K562 (cell line): ENCODE results near the gene IKBKE. TPM values are rescaled to one million over a fixed set of nuclear protein-coding genes. Genes with fewer than 3 reads are reported as not detected.
A peak's percentile ranks its signal among the peaks of the same experiment; 100 is the strongest.

Experiments used
- ATAC-seq: fragments of 200-7000 bp; cut with Tn5 transposase; 3 replicates; pipeline ENCODE4 v1.9.1; 2020; ENCODE audit warnings: moderate library complexity
- BruUV-seq: library from RNA; stranded (reverse); fragments of 400-500 nt; replicated peaks from 2 replicates; lab custom pipeline; 2021; lab: Mats Ljungman, UMichigan
- CTCF ChIA-PET: fragments of 300-600 bp; formaldehyde crosslinking; extraction: SDS; loops from one replicate; lab custom pipeline; 2021; ENCODE audit warnings: low intra/inter-chr PET ratio; lab: Yijun Ruan, JAX
- POLR2A ChIA-PET: fragments of 300-600, 350-650 bp; sonication (Branson Sonifier 250); formaldehyde crosslinking; extraction: SDS; loops from one replicate; lab custom pipeline; 2021; ENCODE audit warnings: antibody characterized with exemption, inconsistent platforms; lab: Yijun Ruan, JAX
- DNase-seq, 4 experiments: peaks; one replicate each; pipeline versions ENCODE4 v3.0.0 to v3.0.0-alpha.2; 2011 to 2018; ENCODE audit warnings: low spot score in 3 of 4, mixed read lengths in 3 of 4; ENCODE audit errors: extremely low read depth in 1 of 4
- FAIRE-seq: peaks from 2 replicates; lab custom pipeline; 2011; peaks lifted over from hg19 to GRCh38; lab: Jason Lieb, UNC
- H2AFZ ChIP-seq: 2 replicates; pipeline ENCODE4 v1.6.0; 2011; ENCODE audit warnings: low read depth, low read length, control low read depth, inconsistent platforms
- H3K27ac ChIP-seq: fragments of 200-600 bp; 3 replicates; pipeline ENCODE4 v1.8.0; 2011; ENCODE audit warnings: low read depth, mild to moderate bottlenecking, control low read depth, inconsistent platforms, low read length, moderate library complexity, mixed read lengths; ENCODE audit errors: extremely low read depth
- H3K27me3 ChIP-seq, 2 experiments: fragments of 300-600 bp in 1 of 2; 2 replicates in 1 of 2; 3 replicates in 1 of 2; pipeline versions ENCODE4 v1.6.0 to v1.8.0; 2011; ENCODE audit warnings: inconsistent platforms in 2 of 2, low read length in 2 of 2, mild to moderate bottlenecking in 1 of 2, mixed read lengths in 1 of 2, moderate library complexity in 1 of 2; ENCODE audit not compliant: control insufficient read depth in 2 of 2, insufficient read depth in 2 of 2
- H3K36me3 ChIP-seq: fragments of 300-600 bp; 3 replicates; pipeline ENCODE4 v1.8.0; 2011; ENCODE audit warnings: mild to moderate bottlenecking, low read length, inconsistent platforms; ENCODE audit not compliant: control insufficient read depth, insufficient read depth
- H3K4me1 ChIP-seq, 2 experiments: fragments of 200-600 bp in 1 of 2; replicated peaks in 1 of 2; 2 replicates in 1 of 2; 3 replicates in 1 of 2; pipeline versions ENCODE4 v1.5.1 to v1.8.0; 2011; ENCODE audit warnings: inconsistent platforms in 2 of 2, low read length in 2 of 2, mild to moderate bottlenecking in 1 of 2, mixed read lengths in 1 of 2, moderate library complexity in 1 of 2; ENCODE audit not compliant: control insufficient read depth in 2 of 2, insufficient read depth in 2 of 2
- H3K4me2 ChIP-seq: 2 replicates; pipeline ENCODE4 v1.6.1; 2011; ENCODE audit warnings: low read length, control low read depth, inconsistent platforms, mixed read lengths; ENCODE audit not compliant: insufficient read depth
- H3K4me3 ChIP-seq: fragments of 200-600 bp; sonication (generic), shearing (Covaris generic); 2 replicates; pipeline ENCODE4 v1.5.1; 2016; ENCODE audit warnings: control low read depth, inconsistent platforms
- H3K79me2 ChIP-seq: fragments of 200-600 bp; 3 replicates; pipeline ENCODE4 v1.8.0; 2011; ENCODE audit warnings: low read length, inconsistent platforms; ENCODE audit not compliant: control insufficient read depth, insufficient read depth
- H3K9ac ChIP-seq, 2 experiments: 2 replicates each; pipeline versions ENCODE4 v1.6.0 to v1.6.1; 2011; ENCODE audit warnings: low read depth in 2 of 2, low read length in 2 of 2, control low read depth in 1 of 2, inconsistent platforms in 1 of 2, mild to moderate bottlenecking in 1 of 2, mixed read lengths in 1 of 2; ENCODE audit not compliant: insufficient read depth in 1 of 2
- H3K9me1 ChIP-seq: one replicate; pipeline ENCODE4 v1.6.0; 2011; ENCODE audit warnings: inconsistent platforms, mild to moderate bottlenecking, low read length, moderate library complexity; ENCODE audit not compliant: control insufficient read depth, insufficient read depth
- H3K9me3 ChIP-seq: replicated peaks from 2 replicates; pipeline ENCODE4 v1.5.1; 2011; ENCODE audit warnings: low read depth, low read length, inconsistent platforms; ENCODE audit not compliant: control insufficient read depth, insufficient read depth
- H4K20me1 ChIP-seq: replicated peaks from 2 replicates; pipeline ENCODE4 v1.6.1; 2011; ENCODE audit warnings: low read length, inconsistent platforms, mixed read lengths; ENCODE audit not compliant: control insufficient read depth, insufficient read depth
- C11orf30 ChIP-seq: fragments of 450-650 bp; IDR thresholded peaks from 2 replicates; pipeline ENCODE4 v1.6.1; 2016; ENCODE audit warnings: low read depth, mild to moderate bottlenecking
- CEBPG ChIP-seq, 3 experiments: fragments of 200-800 bp in 1 of 3; sonication (Bioruptor generic) in 1 of 3; sonication (generic) in 1 of 3; formaldehyde crosslinking in 1 of 3; IDR thresholded peaks in 2 of 3; conservative IDR thresholded peaks in 1 of 3; 2 replicates each; pipeline versions ENCODE4 v1.6.1 to v1.8.0; 2016 to 2022; ENCODE audit warnings: missing compliant biosample characterization in 2 of 3, missing genetic modification characterization in 2 of 3, mild to moderate bottlenecking in 1 of 3, missing genetic modification reagents in 1 of 3
- EHMT2 ChIP-seq: fragments of 450-650 bp; IDR thresholded peaks from 2 replicates; pipeline ENCODE4 v1.6.1; 2018; ENCODE audit warnings: antibody characterized with exemption
- FOXJ2 ChIP-seq: fragments of 200-800 bp; sonication (Bioruptor generic); IDR thresholded peaks from 2 replicates; pipeline ENCODE4 v1.6.1; 2016; ENCODE audit warnings: missing genetic modification characterization, missing compliant biosample characterization
- HMBOX1 ChIP-seq: sonication (generic); IDR thresholded peaks from 2 replicates; pipeline ENCODE4 v1.6.1; 2016
- KDM1A ChIP-seq, 2 experiments: fragments of 450-650 bp; IDR thresholded peaks; 2 replicates each; pipeline ENCODE4 v1.6.1; 2016; ENCODE audit warnings: mild to moderate bottlenecking in 2 of 2
- MAFK ChIP-seq: IDR thresholded peaks from 2 replicates; pipeline ENCODE4 v1.6.1; 2011; ENCODE audit warnings: low read length, improper control_type of control experiment
- RFX1 ChIP-seq: fragments of 450-650 bp; IDR thresholded peaks from 2 replicates; pipeline ENCODE4 v1.6.1; 2016; ENCODE audit warnings: mild to moderate bottlenecking, moderate library complexity
- SIRT6 ChIP-seq: IDR thresholded peaks from one replicate; pipeline ENCODE4 v1.6.1; 2012; ENCODE audit warnings: low read depth, mild to moderate bottlenecking, control low read depth, inconsistent platforms, low read length, moderate library complexity
- SMARCA4 ChIP-seq: fragments of 450-650 bp; IDR thresholded peaks from 2 replicates; pipeline ENCODE4 v1.6.1; 2016
- TAF1 ChIP-seq: IDR thresholded peaks from 2 replicates; pipeline ENCODE4 v1.6.1; 2011; ENCODE audit warnings: mild to moderate bottlenecking, low read length, moderate library complexity; ENCODE audit not compliant: insufficient read depth, control insufficient read depth, severe bottlenecking; ENCODE audit errors: extremely low read depth
- USF1 ChIP-seq: sonication (generic); formaldehyde crosslinking; IDR thresholded peaks from 2 replicates; pipeline ENCODE4 v1.9.0; 2022; ENCODE audit warnings: mild to moderate bottlenecking, missing genetic modification reagents
- ZNF280A ChIP-seq: fragments of 450-650 bp; IDR thresholded peaks from 2 replicates; pipeline ENCODE4 v1.6.1; 2018; ENCODE audit warnings: mild to moderate bottlenecking, low read depth; ENCODE audit not compliant: partially characterized antibody
- ZNF592 ChIP-seq: fragments of 450-650 bp; IDR thresholded peaks from 2 replicates; pipeline ENCODE4 v1.6.1; 2017; ENCODE audit warnings: antibody characterized with exemption, mild to moderate bottlenecking
- WGBS: fragments of 100-300 bp; shearing (Covaris generic); methylation state at CpG from one replicate; pipeline ENCODE4 v1.1.6; 2016; ENCODE audit warnings: low coverage, mixed read lengths; ENCODE audit not compliant: insufficient coverage; ENCODE audit errors: missing lambda C conversion rate; 5-methylcytosine and 5-hydroxymethylcytosine counted together
- in situ Hi-C: fragments of 300-500 bp; cut with MboI; formaldehyde crosslinking; loops from 4 replicates; pipeline ENCODE4 v1.15.0; 2018; ENCODE audit warnings: inconsistent platforms, mixed read lengths
- intact Hi-C: fragments of 100-400 bp; cut with micrococcal nuclease; formaldehyde crosslinking; loops from 2 replicates; pipeline ENCODE4 v1.14.2; 2022
- polyA plus RNA-seq, 8 experiments: library from polyadenylated mRNA; depleted of rRNA in 4 of 8; stranded (reverse) in 5 of 8; unstranded in 3 of 8; fragments of >200 nt; fragmentation: Nextera tagmentation in 2 of 8; fragmentation: Illumina TruSeq in 1 of 8; extraction: Ambion mirVana in 2 of 8; extraction: Trizol in 1 of 8; gene quantifications; 2 replicates each; pipeline versions ENCODE4 v1.2.1 to v1.2.3, GENCODE V29; 2011 to 2014; ENCODE audit warnings: inconsistent platforms in 1 of 8, missing spikeins in 1 of 8
- total RNA-seq, 7 experiments: library from RNA; depleted of rRNA in 6 of 7; stranded (reverse); fragments of >200 nt in 6 of 7; fragmentation: Illumina TruSeq in 2 of 7; extraction: Trizol in 2 of 7; gene quantifications; 2 replicates each; pipeline versions ENCODE4 v1.2.1 to v1.2.3, GENCODE V29; 2011 to 2021; ENCODE audit warnings: low replicate concordance in 1 of 7

Gene IKBKE
- total and polyA plus RNA-seq, 9 of the 15 experiments (the other 6 are each of a cell fraction or from before 2014, with no cell fraction given) = 2.3 to 9.0 (median 4.8) TPM

- in situ Hi-C loops (no loop called here), intact Hi-C loops (no loop called here)
- no peaks in the 10 kb centered on the region for H3K9me1 ChIP-seq
- no peak overlapping the region for H3K4me2 ChIP-seq
- peak; percentile 54 for ATAC-seq
- DNase-seq = peak in 2 of 4 experiments; percentile 66 to 69
- H2AFZ ChIP-seq = no peak overlapping the region
- H3K4me1 ChIP-seq = peaks cover 15 to 22% of the 10 kb centered on the region in 2 experiments
- H3K27ac ChIP-seq = no peak overlapping the region
- ChIA-PET POLR2A (interaction anchor here (0.7 to 1.2 kb wide), 6 partner anchors 10 to 223 kb away, joined by 3 to 5 read pairs (median 4); no protein-coding TSS in a partner anchor), CTCF (no interaction called here)
- H3K79me2 ChIP-seq = no peaks in the 10 kb centered on the region
- 0 out of 4 replicates have a peak overlapping the region, but pooled peaks of 1 of the 2 experiments have one; percentile 10 for H3K9ac ChIP-seq
- peaks cover 7% of the 10 kb centered on the region; the same call in 1 of the 3 replicates for H3K36me3 ChIP-seq
- 5% methylated on average over 4 of the region's 4 CpGs for WGBS
- peaks cover 0 to 4% of the 10 kb centered on the region in 2 experiments; a peak in 2 of 5 replicates for H3K27me3 ChIP-seq
- no peaks in the 10 kb centered on the region for H4K20me1 ChIP-seq
- no TSS peak for BruUV-seq
- peak; percentile 60 for FAIRE-seq
- no peaks in the 10 kb centered on the region for H3K9me3 ChIP-seq
- H3K4me3 ChIP-seq = no peak overlapping the region
- TF ChIP-seq RFX1 = peak; percentile 82
- TF ChIP-seq CEBPG (CRISPR knock-in tag; IDR thresholded peaks at IDR 0.05) = no peak
- TF ChIP-seq CEBPG (tag; conservative IDR thresholded peaks at IDR 0.05 in 1 of 2, IDR thresholded peaks at IDR 0.05 in 1 of 2) = peak in 1 of 2 experiments; percentile 55; a peak in 2 of 4 replicates
- 0 out of 2 replicates have a peak, but pooled peaks have one; percentile 29 for TF ChIP-seq EHMT2
- peak; percentile 87 for TF ChIP-seq C11orf30
- TF ChIP-seq SMARCA4 = 0 out of 2 replicates have a peak, but pooled peaks have one; percentile 41
- TF ChIP-seq MAFK = peak; percentile 82
- 0 out of 4 replicates have a peak, but pooled peaks of 1 of the 2 experiments have one; percentile 24 for TF ChIP-seq KDM1A (IDR thresholded peaks at IDR 0.05)
- no peak for TF ChIP-seq USF1
- peak; percentile 70; the same call in 1 of the 2 replicates for TF ChIP-seq HMBOX1
- peak; percentile 71 for TF ChIP-seq FOXJ2 (tag)
- no peak for TF ChIP-seq ZNF592
- no peak for TF ChIP-seq SIRT6
- no peak for TF ChIP-seq TAF1
- no peak for TF ChIP-seq ZNF280A
Observed at GRCh38 chr1:206464456-206464964, 5.8 kb upstream of the IKBKE start.
